BJ (cell line): ENCODE measurements around the gene TMEM51. TPM values are rescaled to one million over a fixed set of nuclear protein-coding genes. Genes with fewer than 3 reads are reported as not detected.

Experiments
- CTCF ChIA-PET: fragments of 350-600 bp; formaldehyde crosslinking; extraction: SDS; loops from one replicate; lab custom pipeline; 2021; ENCODE audit warnings: antibody characterized with exemption, inconsistent platforms; lab: Yijun Ruan, JAX
- POLR2A ChIA-PET: fragments of 300-600 bp; sonication (Branson Sonifier 250); formaldehyde crosslinking; extraction: SDS; loops from one replicate; lab custom pipeline; 2021; ENCODE audit warnings: antibody characterized with exemption; lab: Charles Lee
- DNase-seq: peaks from one replicate; pipeline ENCODE4 v3.0.0-alpha.2; 2011; ENCODE audit warnings: low read depth
- H3K27me3 ChIP-seq: 2 replicates; pipeline ENCODE4 v1.6.0; 2011; ENCODE audit warnings: low read length; ENCODE audit not compliant: control insufficient read depth, insufficient read depth
- H3K36me3 ChIP-seq: 2 replicates; pipeline ENCODE4 v1.5.1; 2011; ENCODE audit warnings: low read length; ENCODE audit not compliant: control insufficient read depth, insufficient read depth
- H3K4me3 ChIP-seq: 2 replicates; pipeline ENCODE4 v1.5.1; 2011; ENCODE audit warnings: low read depth, mild to moderate bottlenecking, control low read depth, low read length
- polyA plus RNA-seq: library from polyadenylated mRNA; depleted of rRNA; stranded (reverse); fragments of >200 nt; gene quantifications from 2 replicates; pipeline ENCODE4 v1.2.3, GENCODE V29; 2011
- TF ChIP-seq, protein P1 (sequence below): IDR thresholded peaks from 2 replicates; pipeline ENCODE4 v1.5.1; 2011; ENCODE audit warnings: low read depth, mild to moderate bottlenecking, control low read depth, inconsistent platforms, low read length, moderate library complexity; ENCODE audit not compliant: insufficient read depth

TMEM51 gene
- polyA plus RNA-seq, 1 experiment: 2.0 TPM

DNA sequence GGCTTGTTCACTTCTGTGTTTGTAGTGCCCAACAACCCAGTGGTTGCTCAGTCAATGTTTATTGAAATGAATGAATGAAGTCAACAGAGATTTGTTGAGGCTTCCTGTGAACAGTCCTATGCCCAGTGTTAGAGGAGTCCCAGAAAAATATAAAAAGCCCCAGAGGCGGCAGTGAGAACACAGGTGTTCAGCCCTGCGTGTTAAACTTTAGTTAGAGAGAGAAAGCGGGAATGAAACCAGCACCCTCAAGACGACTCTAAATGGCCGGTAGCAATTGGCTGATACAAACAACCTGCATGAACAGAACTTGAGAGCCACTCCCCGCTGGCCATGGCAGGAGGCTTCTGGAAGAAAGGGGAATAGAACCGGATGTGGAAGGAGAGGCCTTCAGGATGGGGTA, 22.6 kb downstream of the TMEM51 start:
- DNase-seq: no peak
- no peaks in the 10 kb centered on the region for H3K36me3 ChIP-seq
- TF ChIP-seq, protein P1, sequence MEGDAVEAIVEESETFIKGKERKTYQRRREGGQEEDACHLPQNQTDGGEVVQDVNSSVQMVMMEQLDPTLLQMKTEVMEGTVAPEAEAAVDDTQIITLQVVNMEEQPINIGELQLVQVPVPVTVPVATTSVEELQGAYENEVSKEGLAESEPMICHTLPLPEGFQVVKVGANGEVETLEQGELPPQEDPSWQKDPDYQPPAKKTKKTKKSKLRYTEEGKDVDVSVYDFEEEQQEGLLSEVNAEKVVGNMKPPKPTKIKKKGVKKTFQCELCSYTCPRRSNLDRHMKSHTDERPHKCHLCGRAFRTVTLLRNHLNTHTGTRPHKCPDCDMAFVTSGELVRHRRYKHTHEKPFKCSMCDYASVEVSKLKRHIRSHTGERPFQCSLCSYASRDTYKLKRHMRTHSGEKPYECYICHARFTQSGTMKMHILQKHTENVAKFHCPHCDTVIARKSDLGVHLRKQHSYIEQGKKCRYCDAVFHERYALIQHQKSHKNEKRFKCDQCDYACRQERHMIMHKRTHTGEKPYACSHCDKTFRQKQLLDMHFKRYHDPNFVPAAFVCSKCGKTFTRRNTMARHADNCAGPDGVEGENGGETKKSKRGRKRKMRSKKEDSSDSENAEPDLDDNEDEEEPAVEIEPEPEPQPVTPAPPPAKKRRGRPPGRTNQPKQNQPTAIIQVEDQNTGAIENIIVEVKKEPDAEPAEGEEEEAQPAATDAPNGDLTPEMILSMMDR: no peak
- CTCF ChIA-PET: no interaction called here
- H3K4me3 ChIP-seq: no peak overlapping the region
- POLR2A ChIA-PET: no interaction called here
- no peaks in the 10 kb centered on the region for H3K27me3 ChIP-seq

- no peak for DNase-seq
- H3K27me3 ChIP-seq: no peaks in the 10 kb centered on the region
- POLR2A ChIA-PET: no interaction called here
- H3K36me3 ChIP-seq: no peaks in the 10 kb centered on the region
- CTCF ChIA-PET: no interaction called here
- TF ChIP-seq, protein P1: no peak
- no peak overlapping the region for H3K4me3 ChIP-seq
These were observed 23.5 kb downstream of the TMEM51 start for GRCh38 chr1:15176898-15177665.

GRCh38 chr1:15177710-15178166, 24.2 kb downstream of the TMEM51 start:
- POLR2A ChIA-PET: no interaction called here
- no peak overlapping the region for H3K4me3 ChIP-seq
- DNase-seq: no peak
- CTCF ChIA-PET: no interaction called here
- TF ChIP-seq, protein P1: no peak
- no peaks in the 10 kb centered on the region for H3K36me3 ChIP-seq
- H3K27me3 ChIP-seq: no peaks in the 10 kb centered on the region

DNA sequence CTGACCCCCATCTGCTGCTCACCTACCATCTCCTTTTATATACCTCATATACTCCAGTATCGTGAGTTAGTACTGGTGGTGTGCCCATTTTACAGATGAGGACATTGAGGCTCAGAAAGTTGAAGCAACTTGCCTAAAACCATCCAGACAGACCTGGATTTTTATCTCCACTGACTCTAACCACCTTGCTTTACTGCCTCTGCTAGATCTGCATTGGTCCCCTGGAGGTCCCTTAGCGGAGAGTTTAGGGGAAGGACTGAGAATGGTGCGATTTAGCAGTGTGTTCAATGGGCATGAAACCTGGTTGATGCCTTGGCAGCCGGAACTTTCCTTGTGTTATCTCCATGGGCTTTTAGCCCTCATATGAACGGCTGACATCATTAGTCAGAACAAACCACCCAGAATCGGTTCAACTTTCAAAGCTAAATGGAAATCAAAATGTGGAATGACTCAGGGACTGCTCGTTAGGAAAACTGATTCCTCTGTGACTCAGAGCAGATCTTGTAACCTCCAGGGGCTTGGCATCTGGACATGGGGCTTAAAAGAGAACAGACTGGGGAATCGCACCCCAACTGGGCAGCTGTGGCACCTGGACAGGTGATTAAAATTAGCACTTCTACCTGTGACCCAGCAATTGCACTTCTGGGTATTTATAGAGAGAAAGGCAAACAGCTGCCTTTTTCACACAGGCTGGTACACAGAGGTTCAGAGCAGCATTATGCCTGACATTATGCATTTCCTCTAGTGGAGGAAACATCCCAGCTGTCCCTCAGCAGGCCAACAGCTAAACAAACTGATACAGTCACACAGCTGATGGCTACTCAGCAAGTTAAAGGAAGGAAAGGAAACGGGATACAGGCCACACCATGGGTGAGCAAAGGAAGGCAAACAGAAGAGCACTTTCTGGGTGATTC, 25.3 kb downstream of the TMEM51 start:
- peak; percentile 65 for DNase-seq
- TF ChIP-seq, protein P1: 0 out of 2 replicates have a peak, but pooled peaks have one; percentile 4
- ChIA-PET CTCF (interaction anchor here (1.1 kb wide), 1 partner anchor 93 kb away, joined by 4 read pairs; no protein-coding TSS in a partner anchor), POLR2A (interaction anchor here (0.6 kb wide), 1 partner anchor 35 kb away, joined by 5 read pairs; no protein-coding TSS in a partner anchor)
- H3K4me3 ChIP-seq: no peak overlapping the region
- H3K36me3 ChIP-seq: no peaks in the 10 kb centered on the region
- no peaks in the 10 kb centered on the region for H3K27me3 ChIP-seq

DNA sequence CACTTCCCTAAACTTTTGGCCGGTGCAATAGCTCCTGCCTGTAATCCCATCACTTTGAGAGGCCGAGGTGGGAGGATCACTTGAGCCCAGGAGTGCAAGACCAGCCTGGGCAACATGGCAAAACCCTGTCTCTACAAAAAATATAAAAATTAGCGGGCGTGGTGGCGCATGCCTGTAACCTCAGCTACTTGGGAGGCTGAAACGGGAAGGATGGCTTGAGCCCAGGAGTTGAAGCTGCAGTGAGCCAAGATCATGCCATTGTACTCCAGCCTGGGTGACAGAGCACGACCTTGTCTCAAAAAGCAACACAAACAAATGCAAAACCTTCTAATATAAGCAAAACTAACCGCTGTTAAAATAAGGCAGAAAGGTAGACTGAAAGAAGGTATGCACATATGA, 25.9 kb downstream of the TMEM51 start:
- no peaks in the 10 kb centered on the region for H3K27me3 ChIP-seq
- H3K4me3 ChIP-seq: no peak overlapping the region
- DNase-seq: no peak
- H3K36me3 ChIP-seq: no peaks in the 10 kb centered on the region
- ChIA-PET POLR2A (interaction anchor here (0.6 kb wide), 1 partner anchor 34 kb away, joined by 5 read pairs; no protein-coding TSS in a partner anchor), CTCF (interaction anchor here (1.1 kb wide), 1 partner anchor 92 kb away, joined by 4 read pairs; no protein-coding TSS in a partner anchor)
- TF ChIP-seq, protein P1: no peak
